H1 (cell line): Measurements from ENCODE around the gene ITGAE. TPM values are rescaled to one million over a fixed set of nuclear protein-coding genes. Genes with fewer than 3 reads are reported as not detected.

ENCODE experiments used
- CTCF ChIA-PET: fragments of 300-600 bp; sonication (Branson Sonifier 250); formaldehyde crosslinking; loops from one replicate; lab custom pipeline; 2021; ENCODE audit not compliant: partially characterized antibody; lab: Charles Lee
- POLR2A ChIA-PET: fragments of 300-600 bp; sonication (Branson Sonifier 250); formaldehyde crosslinking; loops from one replicate; lab custom pipeline; 2021; ENCODE audit warnings: inconsistent platforms; ENCODE audit not compliant: partially characterized antibody; lab: Charles Lee
- DNase-seq, 2 experiments: peaks; one replicate each; pipeline versions ENCODE4 v3.0.0 to v3.0.0-alpha.2; 2010 to 2022; ENCODE audit warnings: low spot score in 2 of 2, low read depth in 1 of 2, mixed read lengths in 1 of 2
- FAIRE-seq: peaks from 2 replicates; lab custom pipeline; 2011; peaks lifted over from hg19 to GRCh38; lab: Jason Lieb, UNC
- H2AFZ ChIP-seq: 2 replicates; pipeline ENCODE4 v1.8.1; 2012; ENCODE audit warnings: low read length, inconsistent platforms
- H2AK5ac ChIP-seq: 2 replicates; pipeline ENCODE4 v1.6.1; 2013; ENCODE audit warnings: low read depth, low read length
- H2BK120ac ChIP-seq: replicated peaks from 2 replicates; pipeline ENCODE3; 2013; ENCODE audit warnings: low read depth, low read length, inconsistent platforms
- H2BK12ac ChIP-seq: 2 replicates; pipeline ENCODE4 v1.6.1; 2013; ENCODE audit warnings: low read depth, low read length
- H2BK15ac ChIP-seq: 2 replicates; pipeline ENCODE4 v1.6.1; 2013; ENCODE audit warnings: low read length
- H2BK20ac ChIP-seq: 2 replicates; pipeline ENCODE4 v1.6.1; 2013; ENCODE audit warnings: low read length
- H2BK5ac ChIP-seq: 2 replicates; pipeline ENCODE4 v1.6.1; 2013; ENCODE audit warnings: low read depth, low read length
- H3K14ac ChIP-seq: 2 replicates; pipeline ENCODE4 v1.6.1; 2013; ENCODE audit warnings: inconsistent platforms; ENCODE audit not compliant: insufficient read length
- H3K18ac ChIP-seq: 2 replicates; pipeline ENCODE4 v1.6.1; 2013; ENCODE audit warnings: low read length; ENCODE audit errors: extremely low read depth
- H3K23ac ChIP-seq: 2 replicates; pipeline ENCODE4 v1.6.1; 2013; ENCODE audit warnings: inconsistent platforms; ENCODE audit not compliant: insufficient read length
- H3K23me2 ChIP-seq: 2 replicates; pipeline ENCODE4 v1.6.1; 2013; ENCODE audit warnings: low read depth, low read length
- H3K27ac ChIP-seq: 2 replicates; pipeline ENCODE4 v1.6.1; 2011; ENCODE audit warnings: low read depth, low read length, inconsistent platforms
- H3K27me3 ChIP-seq, 4 experiments: replicated peaks in 1 of 4; 1 replicate in 1 of 4; 2 replicates in 3 of 4; pipeline versions ENCODE4 v1.6.1 to v1.8.1; 2011 to 2013; ENCODE audit warnings: low read length in 3 of 4, mild to moderate bottlenecking in 3 of 4, inconsistent platforms in 2 of 4, mixed read lengths in 2 of 4, moderate library complexity in 1 of 4; ENCODE audit not compliant: control insufficient read depth in 3 of 4, insufficient read depth in 3 of 4; ENCODE audit errors: extremely low read depth in 1 of 4
- H3K36me3 ChIP-seq, 4 experiments: 2 replicates each; pipeline versions ENCODE4 v1.6.1 to v1.8.1; 2011 to 2013; ENCODE audit warnings: mild to moderate bottlenecking in 4 of 4, low read length in 3 of 4, moderate library complexity in 2 of 4, control low read depth in 1 of 4, inconsistent platforms in 1 of 4; ENCODE audit not compliant: insufficient read depth in 4 of 4, control insufficient read depth in 2 of 4
- H3K4ac ChIP-seq: replicated peaks from 2 replicates; pipeline ENCODE3; 2013; ENCODE audit warnings: low read length, low read depth, mixed read lengths, inconsistent platforms; ENCODE audit not compliant: insufficient read length
- H3K4me1 ChIP-seq, 4 experiments: replicated peaks in 1 of 4; 1 replicate in 1 of 4; 2 replicates in 3 of 4; pipeline versions ENCODE4 v1.6.1 to v1.8.1; 2011 to 2013; ENCODE audit warnings: low read length in 3 of 4, inconsistent platforms in 2 of 4, mixed read lengths in 1 of 4; ENCODE audit not compliant: insufficient read depth in 4 of 4, control insufficient read depth in 3 of 4
- H3K4me2 ChIP-seq, 2 experiments: 2 replicates each; pipeline versions ENCODE4 v1.6.1 to v1.8.1; 2011 to 2013; ENCODE audit warnings: low read depth in 2 of 2, low read length in 2 of 2, control low read depth in 1 of 2, inconsistent platforms in 1 of 2, mild to moderate bottlenecking in 1 of 2; ENCODE audit not compliant: insufficient read depth in 1 of 2
- H3K4me3 ChIP-seq, 4 experiments: fragments of 200-600, 300-600 bp in 1 of 4; sonication (generic), shearing (Covaris generic), sonication (Bioruptor Twin) in 1 of 4; 2 replicates each; pipeline versions ENCODE4 v1.5.1 to v1.8.1; 2011 to 2016; ENCODE audit warnings: low read length in 4 of 4, low read depth in 3 of 4, control low read depth in 2 of 4, inconsistent platforms in 2 of 4, mild to moderate bottlenecking in 2 of 4, mixed read lengths in 1 of 4, moderate library complexity in 1 of 4; ENCODE audit not compliant: insufficient read depth in 2 of 4; ENCODE audit errors: extremely low read depth in 1 of 4
- H3K56ac ChIP-seq: replicated peaks from 2 replicates; pipeline ENCODE3; 2013; ENCODE audit warnings: low read depth, mild to moderate bottlenecking, mixed read lengths, low read length, inconsistent platforms; ENCODE audit not compliant: insufficient read length
- H3K79me1 ChIP-seq: 2 replicates; pipeline ENCODE4 v1.6.1; 2013; ENCODE audit warnings: low read depth, low read length, control low read depth
- H3K79me2 ChIP-seq, 2 experiments: 2 replicates each; pipeline versions ENCODE4 v1.6.1 to v1.8.1; 2012 to 2013; ENCODE audit warnings: low read length in 2 of 2, mild to moderate bottlenecking in 2 of 2, inconsistent platforms in 1 of 2; ENCODE audit not compliant: insufficient read depth in 2 of 2, control insufficient read depth in 1 of 2
- H3K9ac ChIP-seq, 4 experiments: replicated peaks in 1 of 4; 1 replicate in 1 of 4; 2 replicates in 3 of 4; pipeline versions ENCODE4 v1.6.1 to v1.8.1; 2011 to 2013; ENCODE audit warnings: low read depth in 3 of 4, low read length in 3 of 4, control low read depth in 2 of 4, mild to moderate bottlenecking in 2 of 4, moderate library complexity in 2 of 4, inconsistent platforms in 1 of 4; ENCODE audit errors: extremely low read depth in 1 of 4
- H3K9me3 ChIP-seq, 2 experiments: 2 replicates each; pipeline versions ENCODE4 v1.6.1 to v1.8.1; 2012 to 2013; ENCODE audit warnings: mild to moderate bottlenecking in 2 of 2, moderate library complexity in 2 of 2, control low read depth in 1 of 2, inconsistent platforms in 1 of 2, low read depth in 1 of 2, low read length in 1 of 2, mixed read lengths in 1 of 2; ENCODE audit not compliant: insufficient read depth in 2 of 2
- H4K20me1 ChIP-seq, 2 experiments: replicated peaks in 1 of 2; 2 replicates each; pipeline versions ENCODE3 to v1.8.1; 2011 to 2013; ENCODE audit warnings: inconsistent platforms in 2 of 2, low read length in 2 of 2, mild to moderate bottlenecking in 1 of 2; ENCODE audit not compliant: insufficient read depth in 2 of 2, control insufficient read depth in 1 of 2
- H4K5ac ChIP-seq: 2 replicates; pipeline ENCODE4 v1.6.1; 2013; ENCODE audit warnings: low read length, low read depth, mixed read lengths, inconsistent platforms; ENCODE audit not compliant: insufficient read length
- H4K8ac ChIP-seq: 2 replicates; pipeline ENCODE4 v1.8.0; 2013; ENCODE audit warnings: mild to moderate bottlenecking, moderate library complexity, low read length, inconsistent platforms; ENCODE audit not compliant: insufficient read depth; ENCODE audit errors: extremely low read depth
- H4K91ac ChIP-seq: replicated peaks from 2 replicates; pipeline ENCODE3; 2013; ENCODE audit warnings: low read length, mixed read lengths, inconsistent platforms; ENCODE audit not compliant: insufficient read length
- ATF2 ChIP-seq: IDR thresholded peaks from 2 replicates; pipeline ENCODE4 v1.6.1; 2012; ENCODE audit warnings: low read length, inconsistent platforms
- CREB1 ChIP-seq: IDR thresholded peaks from 2 replicates; pipeline ENCODE4 v1.6.1; 2012; ENCODE audit warnings: inconsistent platforms
- E2F6 ChIP-seq: IDR thresholded peaks from 2 replicates; pipeline ENCODE4 v1.6.1; 2012; ENCODE audit warnings: inconsistent platforms
- EZH2 ChIP-seq: fragments of 200-600 bp; sonication (generic); IDR thresholded peaks from 2 replicates; pipeline ENCODE4 v1.7.1; 2012; ENCODE audit warnings: low read depth, mild to moderate bottlenecking, moderate library complexity, low read length, inconsistent platforms; ENCODE audit not compliant: severe bottlenecking
- KDM1A ChIP-seq: fragments of 200-600, 300-600 bp; sonication (generic); IDR thresholded peaks from 2 replicates; pipeline ENCODE4 v1.7.1; 2016; ENCODE audit warnings: mild to moderate bottlenecking, low read length, borderline replicate concordance
- NANOG ChIP-seq: IDR thresholded peaks from 2 replicates; pipeline ENCODE4 v1.6.1; 2011; ENCODE audit warnings: low read length, low read depth, mild to moderate bottlenecking, inconsistent platforms; ENCODE audit not compliant: insufficient read depth, poor library complexity, severe bottlenecking
- RBBP5 ChIP-seq: IDR thresholded peaks from 2 replicates; pipeline ENCODE4 v1.7.1; 2012; ENCODE audit warnings: low read depth, mild to moderate bottlenecking, inconsistent platforms, low read length, moderate library complexity, borderline replicate concordance
- RXRA ChIP-seq: IDR thresholded peaks from 2 replicates; pipeline ENCODE4 v1.6.1; 2011; ENCODE audit warnings: low read depth, mild to moderate bottlenecking, low read length, moderate library complexity; ENCODE audit not compliant: insufficient read depth
- SP4 ChIP-seq: IDR thresholded peaks from 2 replicates; pipeline ENCODE4 v1.6.1; 2012; ENCODE audit warnings: low read length, inconsistent platforms
- TAF7 ChIP-seq: optimal IDR thresholded peaks from 2 replicates; pipeline ENCODE3; 2011; ENCODE audit warnings: low read depth, mild to moderate bottlenecking, inconsistent platforms, low read length, moderate library complexity, borderline replicate concordance
- YY1 ChIP-seq: IDR thresholded peaks from 2 replicates; pipeline ENCODE4 v1.6.1; 2011; ENCODE audit warnings: low read depth, mild to moderate bottlenecking, low read length
- WGBS, 2 experiments: shearing (Covaris generic) in 1 of 2; methylation state at CpG; one replicate each; pipeline versions ENCODE4 v1.1.6 to v1.1.7; 2013 to 2015; ENCODE audit warnings: low lambda C conversion rate in 2 of 2, mixed read lengths in 2 of 2, inconsistent platforms in 1 of 2, low coverage in 1 of 2, missing lambda C conversion rate in 1 of 2; ENCODE audit not compliant: insufficient replicate concordance in 2 of 2, insufficient coverage in 1 of 2, insufficient read length in 1 of 2; ENCODE audit errors: extremely low coverage in 1 of 2, missing lambda C conversion rate in 1 of 2; 5-methylcytosine and 5-hydroxymethylcytosine counted together
- polyA plus RNA-seq, 7 experiments: library from polyadenylated mRNA; depleted of rRNA in 3 of 7; stranded (reverse) in 5 of 7; unstranded in 2 of 7; fragments of >200 nt in 5 of 7; fragments of 200-250 nt in 2 of 7; gene quantifications; 1 replicate in 5 of 7; 2 replicates in 1 of 7; 4 replicates in 1 of 7; pipeline versions ENCODE4 v1.2.1 to v1.2.3, GENCODE V29; 2011 to 2013; ENCODE audit warnings: missing spikeins in 2 of 7, mixed read lengths in 2 of 7
- total RNA-seq: library from RNA; stranded (reverse); fragmentation: NEBNext Ultra II Directional; extraction: Animal tissue kit (Norgen Biotek cat#: 25700); gene quantifications from 2 replicates; pipeline ENCODE4 v1.2.1, GENCODE V29; 2021

Gene ITGAE
- total and polyA plus RNA-seq, 2 of the 8 experiments (the other 6 are each of a cell fraction or from before 2014, with no cell fraction given), result 23.2 to 43.1 TPM

- H3K27me3 ChIP-seq, result no peaks in the 10 kb centered on the region
- H3K36me3 ChIP-seq, result no peaks in the 10 kb centered on the region
- H2AK5ac ChIP-seq, result no peak overlapping the region
- peaks cover 0 to 2% (median 0%) of the 10 kb centered on the region in 4 experiments; a peak in 2 of 7 replicates for H3K4me1 ChIP-seq
- H3K23ac ChIP-seq, result no peak overlapping the region
- no peaks in the 10 kb centered on the region for H4K20me1 ChIP-seq
- no peak overlapping the region for H2AFZ ChIP-seq
- peak overlapping the region; percentile 9; the same call in 1 of the 2 replicates for H3K18ac ChIP-seq
- H3K9ac ChIP-seq, result no peak overlapping the region
- ChIA-PET POLR2A (no interaction called here), CTCF (interaction anchor here (0.5 to 1.7 kb wide), 3 partner anchors 9 to 42 kb away, joined by 4 to 6 read pairs (median 5); no protein-coding TSS in a partner anchor)
- H3K9me3 ChIP-seq, result peaks cover 0 to 3% of the 10 kb centered on the region in 2 experiments; a peak in 1 of 4 replicates
- H3K14ac ChIP-seq, result no peak overlapping the region
- H2BK20ac ChIP-seq, result no peak overlapping the region
- H4K5ac ChIP-seq, result no peak overlapping the region
- H3K56ac ChIP-seq, result no peak overlapping the region
- H3K23me2 ChIP-seq, result no peaks in the 10 kb centered on the region
- H2BK12ac ChIP-seq, result no peak overlapping the region
- no peak overlapping the region for H2BK5ac ChIP-seq
- H3K4ac ChIP-seq, result no peak overlapping the region
- no peak overlapping the region for H4K91ac ChIP-seq
- no peak for DNase-seq
- H3K27ac ChIP-seq, result no peak overlapping the region
- no peak overlapping the region for H2BK15ac ChIP-seq
- WGBS, 2 experiments, result 93% methylated on average over 3 of the region's 3 CpGs; no CpG with 5 or more reads in 1 of the 2 experiments
- H3K4me2 ChIP-seq, result no peak overlapping the region
- no peaks in the 10 kb centered on the region for H3K79me2 ChIP-seq
- no peaks in the 10 kb centered on the region for H3K79me1 ChIP-seq
- H3K4me3 ChIP-seq, result no peak overlapping the region
- peak overlapping the region; percentile 20; the same call in 1 of the 2 replicates for H4K8ac ChIP-seq
- FAIRE-seq, result no peak
- no peak overlapping the region for H2BK120ac ChIP-seq
- no peak for TF ChIP-seq E2F6
- no peak for TF ChIP-seq ATF2
- no peak for TF ChIP-seq SP4
- TF ChIP-seq CREB1, result no peak
- no peak for TF ChIP-seq NANOG
- no peak for TF ChIP-seq RBBP5
- TF ChIP-seq RXRA, result no peak
- TF ChIP-seq KDM1A, result no peak
- TF ChIP-seq TAF7, result no peak
- TF ChIP-seq YY1, result no peak
- no peak for TF ChIP-seq EZH2
Measured at GRCh38 chr17:3763777-3764170, 37.2 kb downstream of the ITGAE start.
